HG02759 (cell line): ENCODE measurements around the gene HOXD9.

ENCODE experiments used
- ATAC-seq: cut with Tn5 transposase; IDR thresholded peaks from one replicate; pipeline ENCODE4 v1.9.1; 2021; ENCODE audit warnings: mild to moderate bottlenecking, moderate library complexity; ENCODE audit not compliant: unreplicated experiment

HOXD9 gene

GRCh38 chr2:176151442-176152287 is 29.1 kb downstream of the HOXD9 start, which contains the start of gene HOXD4:
Gene HOXD4, plus strand, starts transcription at chr2:176151550. Its CDS starts 84 bp downstream, at chr2:176151634.
- no peak for ATAC-seq

- ATAC-seq: no peak
Observed at GRCh38 chr2:176152350-176153181, 30.0 kb downstream of the HOXD9 start.

GRCh38 chr2:176154576-176155252 is 32.2 kb downstream of the HOXD9 start:
- no peak for ATAC-seq

GRCh38 chr2:176155356-176156044 is 33.0 kb downstream of the HOXD9 start:
- ATAC-seq: no peak

- no peak for ATAC-seq
Observed at GRCh38 chr2:176156301-176156806, 33.8 kb downstream of the HOXD9 start.

- ATAC-seq: no peak
Observed at GRCh38 chr2:176156807-176157498, 34.4 kb downstream of the HOXD9 start, which contains the start of gene HOXD3. Gene HOXD3, plus strand, starts transcription at chr2:176157307. Its CDS starts 11,808 bp downstream, at chr2:176169115.

- no peak for ATAC-seq
Observed at GRCh38 chr2:176157499-176158185, 35.1 kb downstream of the HOXD9 start.

GRCh38 chr2:176158186-176158591 is 35.7 kb downstream of the HOXD9 start:
- no peak for ATAC-seq

- ATAC-seq: no peak
Observed at GRCh38 chr2:176158855-176159662, 36.5 kb downstream of the HOXD9 start.

GRCh38 chr2:176159663-176160250 is 37.2 kb downstream of the HOXD9 start:
- no peak for ATAC-seq

GRCh38 chr2:176160251-176160985 is 37.9 kb downstream of the HOXD9 start:
- ATAC-seq: no peak

GRCh38 chr2:176160986-176161824 is 38.7 kb downstream of the HOXD9 start:
- no peak for ATAC-seq

- ATAC-seq: no peak
Observed at GRCh38 chr2:176161825-176162626, 39.5 kb downstream of the HOXD9 start.

GRCh38 chr2:176162911-176163671 is 40.6 kb downstream of the HOXD9 start:
- no peak for ATAC-seq

- no peak for ATAC-seq
Observed at GRCh38 chr2:176163672-176164056, 41.1 kb downstream of the HOXD9 start.
